ENCODE measurements around the gene LDB2. TPM values are rescaled to one million over a fixed set of nuclear protein-coding genes. Genes with fewer than 3 reads are reported as not detected.

Gene LDB2
- total and polyA plus RNA-seq, 2 of the 8 experiments (the other 6 are each of a cell fraction or from before 2014, with no cell fraction given) = 57.0 to 140 TPM

GRCh38 chr4:16812041-16812440 lies 86.4 kb downstream of the LDB2 start (continued):
- TF ChIP-seq ATF3 (IDR thresholded peaks at IDR 0.05; ENCODE audit: insufficient read depth, low read depth, low read length) = no peak
- TF ChIP-seq SP1 (IDR thresholded peaks at IDR 0.05; ENCODE audit: low read depth, low read length) = no peak
- TF ChIP-seq TBP (IDR thresholded peaks at IDR 0.05; ENCODE audit: low read depth, low read length) = no peak

Data from H1 (cell line).